ENCODE data around the gene YWHAG.
A peak's percentile ranks its signal among the peaks of the same experiment; 100 is the strongest.
"Not testable (repeated sequence)": the region's sequence is repeated elsewhere in the genome, so short reads cannot be mapped to it uniquely, and the experiment has no call there.

YWHAG gene

GRCh38 chr7:76377186-76377918, 18.6 kb upstream of the YWHAG start:
- DNase-seq (ENCODE audit: low spot score) = no peak

- DNase-seq (ENCODE audit: low spot score) = no peak
Measured at GRCh38 chr7:76375251-76375650, 16.5 kb upstream of the YWHAG start.

GRCh38 chr7:76372984-76373833, 14.4 kb upstream of the YWHAG start:
- no peak for DNase-seq (ENCODE audit: low spot score)

GRCh38 chr7:76371396-76371795, 12.6 kb upstream of the YWHAG start:
- no peak for DNase-seq (ENCODE audit: low spot score)

GRCh38 chr7:76369018-76369417, 10.2 kb upstream of the YWHAG start:
- no peak for DNase-seq (ENCODE audit: low spot score)

- DNase-seq (ENCODE audit: low spot score) = no peak
Measured at GRCh38 chr7:76368190-76368589, 9.4 kb upstream of the YWHAG start.

GRCh38 chr7:76364198-76364584, 5.4 kb upstream of the YWHAG start:
- peak; percentile 23 for DNase-seq (ENCODE audit: low spot score)

GRCh38 chr7:76363754-76364153, 5.0 kb upstream of the YWHAG start:
- not testable (repeated sequence) for DNase-seq (ENCODE audit: low spot score)

GRCh38 chr7:76359978-76360638, 1.3 kb upstream of the YWHAG start:
- DNase-seq (ENCODE audit: low spot score) = no peak

GRCh38 chr7:76359111-76359977, 553 bp upstream of the YWHAG start:
- peak; percentile 99 for DNase-seq (ENCODE audit: low spot score)

- DNase-seq (ENCODE audit: low spot score) = peak; percentile 75
Measured at GRCh38 chr7:76358011-76358480, 745 bp downstream of the YWHAG start.

- peak; percentile 69 for DNase-seq (ENCODE audit: low spot score)
Measured at GRCh38 chr7:76357475-76358010, 1.2 kb downstream of the YWHAG start.

- peak; percentile 30 for DNase-seq (ENCODE audit: low spot score)
Measured at GRCh38 chr7:76356823-76357222, 2.0 kb downstream of the YWHAG start.

GRCh38 chr7:76356115-76356514, 2.7 kb downstream of the YWHAG start:
- DNase-seq (ENCODE audit: low spot score) = peak; percentile 20

- peak; percentile 84 for DNase-seq (ENCODE audit: low spot score)
Measured at GRCh38 chr7:76354981-76355730, 3.6 kb downstream of the YWHAG start.

GRCh38 chr7:76354516-76354915, 4.3 kb downstream of the YWHAG start:
- DNase-seq (ENCODE audit: low spot score) = peak; percentile 33

GRCh38 chr7:76353744-76354143, 5.0 kb downstream of the YWHAG start:
- DNase-seq (ENCODE audit: low spot score) = no peak

GRCh38 chr7:76352193-76352592, 6.6 kb downstream of the YWHAG start:
- DNase-seq (ENCODE audit: low spot score) = no peak

GRCh38 chr7:76351372-76351771, 7.4 kb downstream of the YWHAG start:
- no peak for DNase-seq (ENCODE audit: low spot score)

- no peak for DNase-seq (ENCODE audit: low spot score)
Measured at GRCh38 chr7:76349313-76349885, 9.4 kb downstream of the YWHAG start.

All from globus pallidus (tissue), 1 donor.